Activated T-cell treated with anti-CD3 and anti-CD28 coated beads for 1 hour (primary cell): Measurements from ENCODE around the gene SLC25A53.

Experiments
- DNase-seq: peaks from one replicate; pipeline ENCODE4 v3.0.0-alpha.2; 2020; ENCODE audit warnings: low read depth

SLC25A53 gene

GRCh38 chrX:104156630-104157529 lies at the start of gene SLC25A53:
Gene SLC25A53 (minus strand): TSS chrX:104157009. CDS start chrX:104105257, 51,752 bp downstream.
- peak; percentile 51 for DNase-seq

GRCh38 chrX:104205548-104205947 lies 48.7 kb upstream of the SLC25A53 start:
- DNase-seq: no peak

GRCh38 chrX:104195489-104196084 lies 38.8 kb upstream of the SLC25A53 start:
- no peak for DNase-seq

GRCh38 chrX:104195013-104195412 lies 38.2 kb upstream of the SLC25A53 start:
- DNase-seq: no peak

GRCh38 chrX:104193485-104193884 lies 36.7 kb upstream of the SLC25A53 start:
- DNase-seq: no peak

GRCh38 chrX:104189837-104190236 lies 33.0 kb upstream of the SLC25A53 start:
- no peak for DNase-seq

GRCh38 chrX:104187931-104188330 lies 31.1 kb upstream of the SLC25A53 start:
- no peak for DNase-seq

GRCh38 chrX:104183685-104184084 lies 26.9 kb upstream of the SLC25A53 start:
- no peak for DNase-seq

GRCh38 chrX:104173841-104174240 lies 17.0 kb upstream of the SLC25A53 start:
- DNase-seq: no peak

- DNase-seq: no peak
These were observed 16.0 kb upstream of the SLC25A53 start for GRCh38 chrX:104172788-104173187.

- no peak for DNase-seq
These were observed 15.3 kb upstream of the SLC25A53 start for GRCh38 chrX:104172121-104172520.

GRCh38 chrX:104168127-104168526 lies 11.3 kb upstream of the SLC25A53 start:
- DNase-seq: no peak

- DNase-seq: no peak
These were observed 10.1 kb upstream of the SLC25A53 start for GRCh38 chrX:104166735-104167436.

- peak; percentile 69 for DNase-seq
These were observed 9.3 kb upstream of the SLC25A53 start, which contains the start of gene FAM199X for GRCh38 chrX:104165894-104166734. Gene FAM199X (plus strand): TSS chrX:104166453. CDS start chrX:104166786, 333 bp downstream.

GRCh38 chrX:104151037-104151436 lies 5.8 kb downstream of the SLC25A53 start:
- no peak for DNase-seq

- no peak for DNase-seq
These were observed 15.6 kb downstream of the SLC25A53 start for GRCh38 chrX:104141087-104141760.

- DNase-seq: no peak
These were observed 19.3 kb downstream of the SLC25A53 start for GRCh38 chrX:104137496-104137895.

GRCh38 chrX:104136241-104137019 lies 20.4 kb downstream of the SLC25A53 start:
- DNase-seq: peak; percentile 23

GRCh38 chrX:104135677-104136076 lies 21.1 kb downstream of the SLC25A53 start:
- no peak for DNase-seq

- DNase-seq: no peak
These were observed 22.1 kb downstream of the SLC25A53 start for GRCh38 chrX:104134583-104135261.
